ENCODE measurements around the gene C19orf67. TPM values are rescaled to one million over a fixed set of nuclear protein-coding genes. Genes with fewer than 3 reads are reported as not detected.

C19orf67 gene
- polyA plus RNA-seq, 1 donor (not counting 4 experiments of a cell fraction or from before 2014, with no cell fraction given): not detected

DNA sequence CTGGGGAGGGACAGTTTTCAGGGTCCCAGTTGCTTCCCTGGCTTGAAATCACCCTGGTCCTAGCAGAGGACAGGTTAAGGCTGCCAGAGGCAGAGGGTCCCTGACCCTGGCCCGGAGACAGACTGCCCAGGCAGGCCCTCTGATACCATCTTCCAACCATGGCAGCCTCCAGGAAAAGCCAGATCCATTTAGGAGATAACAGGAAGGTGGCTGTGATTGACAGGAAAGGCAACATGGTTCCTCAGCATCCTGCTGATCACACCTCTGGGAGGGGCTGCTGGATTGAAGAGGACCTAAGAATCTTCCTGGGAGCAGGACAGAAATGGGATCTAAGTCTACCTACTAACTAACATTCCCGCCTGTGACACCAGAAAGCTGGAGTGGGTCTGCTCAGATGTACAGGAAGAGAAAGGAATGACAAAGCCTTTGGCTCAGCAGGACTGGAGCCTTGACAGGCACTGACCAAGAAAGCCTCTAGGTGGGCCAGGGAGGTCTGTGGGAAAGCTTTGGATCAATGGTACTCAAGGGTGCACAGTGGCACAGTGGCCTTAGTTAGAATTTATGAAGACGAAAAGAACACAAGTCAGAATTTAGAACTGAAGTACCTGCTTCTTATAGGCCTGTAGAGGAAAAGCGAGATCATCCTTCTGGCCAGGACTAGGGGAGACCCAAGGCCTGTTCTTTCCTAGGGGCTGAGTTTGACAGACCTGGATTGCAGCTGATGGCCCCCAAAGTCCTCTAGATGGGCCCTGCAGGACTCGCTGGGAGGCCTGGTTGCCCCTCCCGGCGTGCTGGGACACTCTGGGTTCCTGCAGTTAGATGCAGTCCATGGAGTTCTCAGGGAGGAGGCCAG is 34.3 kb upstream of the C19orf67 start:
- Histone ChIP-seq H4K20me1 (ENCODE audit: control insufficient read depth, extremely low read depth, insufficient read depth, low read length) (no peaks in the 10 kb centered on the region), H3K79me2 (ENCODE audit: control insufficient read depth, insufficient read depth, low read length) (peaks cover 9% of the 10 kb centered on the region), H3K27ac (ENCODE audit: control insufficient read depth, insufficient read depth, low read length) (no peak overlapping the region), H3K4me2 (ENCODE audit: control insufficient read depth, extremely low read depth, insufficient read depth, low read depth, low read length) (no peak overlapping the region), H3K4me1 (ENCODE audit: control insufficient read depth, extremely low read depth, insufficient read depth, low read length) (peaks cover 14% of the 10 kb centered on the region), H2AFZ (ENCODE audit: control insufficient read depth, low read length) (no peak overlapping the region), H3K9me1 (ENCODE audit: control insufficient read depth, extremely low read depth, insufficient read depth, low read length) (no peaks in the 10 kb centered on the region), H3K9me3 (ENCODE audit: control insufficient read depth, low read depth, low read length) (no peaks in the 10 kb centered on the region), H3K4me3 (ENCODE audit: control insufficient read depth in 2 of 3, extremely low read depth in 1 of 3, insufficient read depth in 2 of 3, low read depth in 1 of 3, low read length in 3 of 3) (no peak overlapping the region), H3K27me3 (ENCODE audit: control insufficient read depth, extremely low read depth, insufficient read depth, low read length) (no peaks in the 10 kb centered on the region), H3K9ac (ENCODE audit: control insufficient read depth, extremely low read depth, insufficient read depth, low read length) (no peak overlapping the region), H3K36me3 (ENCODE audit: control insufficient read depth in 2 of 2, extremely low read depth in 1 of 2, insufficient read depth in 2 of 2, low read length in 2 of 2) (peaks cover 0 to 8% of the 10 kb centered on the region in 2 experiments)
- DNase-seq (ENCODE audit: low read depth, low spot score) (no peak), FAIRE-seq (no peak)
- dilution Hi-C loops (cut with MboI; ENCODE audit: extremely low pct_ligation_motif_present, low sequenced_read_pairs): no loop called here
- no peak for TF ChIP-seq EZH2 (IDR thresholded peaks at IDR 0.05; ENCODE audit: low read length)
- TF ChIP-seq, protein P1, sequence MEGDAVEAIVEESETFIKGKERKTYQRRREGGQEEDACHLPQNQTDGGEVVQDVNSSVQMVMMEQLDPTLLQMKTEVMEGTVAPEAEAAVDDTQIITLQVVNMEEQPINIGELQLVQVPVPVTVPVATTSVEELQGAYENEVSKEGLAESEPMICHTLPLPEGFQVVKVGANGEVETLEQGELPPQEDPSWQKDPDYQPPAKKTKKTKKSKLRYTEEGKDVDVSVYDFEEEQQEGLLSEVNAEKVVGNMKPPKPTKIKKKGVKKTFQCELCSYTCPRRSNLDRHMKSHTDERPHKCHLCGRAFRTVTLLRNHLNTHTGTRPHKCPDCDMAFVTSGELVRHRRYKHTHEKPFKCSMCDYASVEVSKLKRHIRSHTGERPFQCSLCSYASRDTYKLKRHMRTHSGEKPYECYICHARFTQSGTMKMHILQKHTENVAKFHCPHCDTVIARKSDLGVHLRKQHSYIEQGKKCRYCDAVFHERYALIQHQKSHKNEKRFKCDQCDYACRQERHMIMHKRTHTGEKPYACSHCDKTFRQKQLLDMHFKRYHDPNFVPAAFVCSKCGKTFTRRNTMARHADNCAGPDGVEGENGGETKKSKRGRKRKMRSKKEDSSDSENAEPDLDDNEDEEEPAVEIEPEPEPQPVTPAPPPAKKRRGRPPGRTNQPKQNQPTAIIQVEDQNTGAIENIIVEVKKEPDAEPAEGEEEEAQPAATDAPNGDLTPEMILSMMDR (optimal IDR thresholded peaks at IDR 0.05 in 1 of 3, IDR thresholded peaks at IDR 0.05 in 1 of 3, conservative IDR thresholded peaks at IDR 0.05 in 1 of 3; ENCODE audit: extremely low read depth in 1 of 3, insufficient read depth in 2 of 3, low read length in 3 of 3): no peak

DNA sequence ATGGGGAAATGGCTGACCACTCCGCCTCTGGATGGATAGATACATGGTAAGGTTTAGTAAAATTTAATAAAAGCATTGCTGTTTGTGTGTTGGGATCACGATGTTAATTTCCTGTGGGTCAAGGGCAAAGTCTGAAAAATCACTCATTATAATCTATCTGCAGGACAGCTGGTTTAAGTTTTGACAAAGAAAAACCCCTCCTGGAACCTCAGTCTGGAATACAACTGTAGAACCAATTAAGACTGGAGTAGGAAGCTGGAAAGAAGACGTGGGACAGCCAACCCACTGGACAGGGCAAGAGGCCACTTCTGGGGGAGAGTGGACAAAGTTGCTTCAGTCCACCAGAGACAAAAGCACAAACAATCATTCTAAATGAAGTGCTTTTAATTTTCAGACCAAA is 33.6 kb upstream of the C19orf67 start:
- no peaks in the 10 kb centered on the region for H3K27me3 ChIP-seq (ENCODE audit: control insufficient read depth, extremely low read depth, insufficient read depth, low read length)
- H3K9me1 ChIP-seq (ENCODE audit: control insufficient read depth, extremely low read depth, insufficient read depth, low read length): no peaks in the 10 kb centered on the region
- no peak overlapping the region for H3K4me3 ChIP-seq (ENCODE audit: control insufficient read depth in 2 of 3, extremely low read depth in 1 of 3, insufficient read depth in 2 of 3, low read depth in 1 of 3, low read length in 3 of 3)
- H4K20me1 ChIP-seq (ENCODE audit: control insufficient read depth, extremely low read depth, insufficient read depth, low read length): no peaks in the 10 kb centered on the region
- DNase-seq (ENCODE audit: low read depth, low spot score) (no peak), FAIRE-seq (no peak)
- dilution Hi-C loops (cut with MboI; ENCODE audit: extremely low pct_ligation_motif_present, low sequenced_read_pairs): no loop called here
- H3K79me2 ChIP-seq (ENCODE audit: control insufficient read depth, insufficient read depth, low read length): peaks cover 9% of the 10 kb centered on the region
- no peak overlapping the region for H3K9ac ChIP-seq (ENCODE audit: control insufficient read depth, extremely low read depth, insufficient read depth, low read length)
- TF ChIP-seq EZH2 (IDR thresholded peaks at IDR 0.05; ENCODE audit: low read length): no peak
- TF ChIP-seq, protein P1 (optimal IDR thresholded peaks at IDR 0.05 in 1 of 3, IDR thresholded peaks at IDR 0.05 in 1 of 3, conservative IDR thresholded peaks at IDR 0.05 in 1 of 3; ENCODE audit: extremely low read depth in 1 of 3, insufficient read depth in 2 of 3, low read length in 3 of 3): no peak
- peak overlapping the region; percentile 91 for H3K4me2 ChIP-seq (ENCODE audit: control insufficient read depth, extremely low read depth, insufficient read depth, low read depth, low read length)
- peak overlapping the region; percentile 63 for H3K27ac ChIP-seq (ENCODE audit: control insufficient read depth, insufficient read depth, low read length)
- peaks cover 14% of the 10 kb centered on the region for H3K4me1 ChIP-seq (ENCODE audit: control insufficient read depth, extremely low read depth, insufficient read depth, low read length)
- H3K36me3 ChIP-seq (ENCODE audit: control insufficient read depth in 2 of 2, extremely low read depth in 1 of 2, insufficient read depth in 2 of 2, low read length in 2 of 2): peaks cover 0 to 4% of the 10 kb centered on the region in 2 experiments
- peak overlapping the region; percentile 82 for H2AFZ ChIP-seq (ENCODE audit: control insufficient read depth, low read length)
- H3K9me3 ChIP-seq (ENCODE audit: control insufficient read depth, low read depth, low read length): no peaks in the 10 kb centered on the region

All from keratinocyte (primary cell).